ENCODE measurements around the gene NLRC5.

DNA sequence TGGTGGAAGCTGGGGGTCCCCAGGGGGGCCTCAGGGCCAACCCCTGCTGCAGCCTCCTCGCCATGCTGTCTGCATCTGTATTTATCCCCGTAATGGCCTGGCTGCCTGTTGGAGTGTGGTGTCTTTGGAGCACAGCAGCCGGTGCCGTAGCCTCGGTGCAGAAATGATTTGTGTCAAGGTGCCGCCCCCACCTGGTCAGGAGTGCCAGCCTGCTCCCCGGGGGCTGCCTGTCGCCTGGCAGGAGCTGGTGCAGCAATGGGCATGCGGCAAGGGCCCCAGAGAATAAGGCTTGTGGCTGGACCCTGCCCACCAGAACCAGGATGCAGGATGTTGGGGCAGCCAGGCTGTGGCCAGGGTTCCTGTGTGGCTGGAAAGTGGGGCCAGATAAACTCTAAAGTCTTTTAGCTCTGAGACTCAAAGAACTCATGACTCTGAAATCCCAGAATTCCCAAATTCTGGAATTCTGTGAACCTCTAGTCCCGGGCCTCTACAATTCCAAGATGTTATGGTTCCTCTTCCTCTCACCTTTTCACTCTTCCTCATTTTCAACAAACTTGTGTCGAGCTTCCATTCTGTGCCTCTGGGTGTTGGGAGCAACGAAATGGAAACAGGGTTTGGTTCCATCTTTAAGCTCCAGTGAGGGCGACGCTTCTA, 109.0 kb downstream of the NLRC5 start:
- TF ChIP-seq, protein P1, sequence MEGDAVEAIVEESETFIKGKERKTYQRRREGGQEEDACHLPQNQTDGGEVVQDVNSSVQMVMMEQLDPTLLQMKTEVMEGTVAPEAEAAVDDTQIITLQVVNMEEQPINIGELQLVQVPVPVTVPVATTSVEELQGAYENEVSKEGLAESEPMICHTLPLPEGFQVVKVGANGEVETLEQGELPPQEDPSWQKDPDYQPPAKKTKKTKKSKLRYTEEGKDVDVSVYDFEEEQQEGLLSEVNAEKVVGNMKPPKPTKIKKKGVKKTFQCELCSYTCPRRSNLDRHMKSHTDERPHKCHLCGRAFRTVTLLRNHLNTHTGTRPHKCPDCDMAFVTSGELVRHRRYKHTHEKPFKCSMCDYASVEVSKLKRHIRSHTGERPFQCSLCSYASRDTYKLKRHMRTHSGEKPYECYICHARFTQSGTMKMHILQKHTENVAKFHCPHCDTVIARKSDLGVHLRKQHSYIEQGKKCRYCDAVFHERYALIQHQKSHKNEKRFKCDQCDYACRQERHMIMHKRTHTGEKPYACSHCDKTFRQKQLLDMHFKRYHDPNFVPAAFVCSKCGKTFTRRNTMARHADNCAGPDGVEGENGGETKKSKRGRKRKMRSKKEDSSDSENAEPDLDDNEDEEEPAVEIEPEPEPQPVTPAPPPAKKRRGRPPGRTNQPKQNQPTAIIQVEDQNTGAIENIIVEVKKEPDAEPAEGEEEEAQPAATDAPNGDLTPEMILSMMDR (IDR thresholded peaks at IDR 0.05; ENCODE audit: low read length): no peak
- TF ChIP-seq EZH2 (IDR thresholded peaks at IDR 0.05; ENCODE audit: borderline replicate concordance, low read length): no peak

Data from OCI-LY1 (cell line).